Measurements from ENCODE around the gene GOSR2.

- TF ChIP-seq REST (IDR thresholded peaks at IDR 0.05; ENCODE audit: insufficient read depth in 1 of 2, low read depth in 2 of 2, low read length in 1 of 2) (no peak), CTCF (IDR thresholded peaks at IDR 0.05) (no peak)
Observed at GRCh38 chr17:46982577-46982976, 59.6 kb downstream of the GOSR2 start.

Measured in Panc1 (cell line).